Suprapubic skin (tissue), 4 donors: ENCODE measurements around the gene F7. TPM values are rescaled to one million over a fixed set of nuclear protein-coding genes. Genes with fewer than 3 reads are reported as not detected.

Source experiments
- DNase-seq, 2 donors: peaks; one replicate each; pipeline ENCODE4 v3.0.0-alpha.2; 2019; ENCODE audit warnings: low spot score in 2 of 2
- H3K27ac ChIP-seq: fragments of 200-600 bp; sonication (generic); one replicate; pipeline ENCODE4 v1.5.1; 2019
- H3K27me3 ChIP-seq: fragments of 200-600 bp; sonication (generic); one replicate; pipeline ENCODE4 v1.5.1; 2019
- H3K36me3 ChIP-seq: fragments of 200-600 bp; sonication (generic); one replicate; pipeline ENCODE4 v1.5.1; 2019
- H3K4me1 ChIP-seq: fragments of 200-600 bp; sonication (generic); one replicate; pipeline ENCODE4 v1.5.1; 2019
- H3K4me3 ChIP-seq: fragments of 200-600 bp; sonication (generic); one replicate; pipeline ENCODE4 v1.5.1; 2019; ENCODE audit warnings: mild to moderate bottlenecking
- H3K9me3 ChIP-seq: fragments of 200-600 bp; sonication (generic); one replicate; pipeline ENCODE4 v1.5.1; 2019
- CTCF ChIP-seq, 2 donors: fragments of 200-600 bp in 1 of 2; fragments of 450-650 bp in 1 of 2; sonication (generic) in 1 of 2; IDR thresholded peaks; one replicate each; pipeline ENCODE4 v1.5.1; 2016 to 2019; ENCODE audit warnings: antibody characterized with exemption in 2 of 2, mild to moderate bottlenecking in 1 of 2, moderate library complexity in 1 of 2
- EP300 ChIP-seq: sonication (generic); formaldehyde crosslinking; IDR thresholded peaks from one replicate; pipeline ENCODE4 v1.6.1; 2017; ENCODE audit warnings: antibody characterized with exemption
- POLR2A ChIP-seq, 2 donors: fragments of 450-650 bp; IDR thresholded peaks; one replicate each; pipeline ENCODE4 v1.6.1; 2017; ENCODE audit warnings: antibody characterized with exemption in 2 of 2, mild to moderate bottlenecking in 2 of 2, moderate library complexity in 2 of 2
- POLR2AphosphoS5 ChIP-seq, 3 donors: sonication (generic); formaldehyde crosslinking; IDR thresholded peaks; one replicate each; pipeline ENCODE4 v1.6.1; 2017; ENCODE audit warnings: antibody characterized with exemption in 3 of 3
- WGBS: methylation state at CpG from one replicate; pipeline ENCODE4 v1.1.5; 2018; 5-methylcytosine and 5-hydroxymethylcytosine counted together
- total RNA-seq, 4 donors: library from RNA; depleted of rRNA; stranded (reverse); fragments of >200 nt; gene quantifications; one replicate each; pipeline ENCODE4 v1.1.0, GENCODE V29; 2016

F7 gene
- total RNA-seq, 4 donors from 2014 or later = not detected

- Histone ChIP-seq H3K9me3 (no peaks in the 10 kb centered on the region), H3K36me3 (no peaks in the 10 kb centered on the region), H3K27ac (no peak overlapping the region), H3K27me3 (peaks cover 4% of the 10 kb centered on the region), H3K4me3 (no peak overlapping the region), H3K4me1 (peaks cover 6% of the 10 kb centered on the region)
- peak in 1 of 2 donors; percentile 54 for DNase-seq
- WGBS = 72% methylated on average over 4 of the region's 9 CpGs
- no peak for TF ChIP-seq POLR2AphosphoS5 (IDR thresholded peaks at IDR 0.05)
- TF ChIP-seq EP300 = no peak
- no peak for TF ChIP-seq POLR2A (IDR thresholded peaks at IDR 0.05)
- no peak for TF ChIP-seq CTCF (IDR thresholded peaks at IDR 0.05)
These were observed 12.3 kb downstream of the F7 start for GRCh38 chr13:113117911-113118260.

GRCh38 chr13:113118261-113119021 is 12.8 kb downstream of the F7 start:
- TF ChIP-seq CTCF (IDR thresholded peaks at IDR 0.05) (no peak), POLR2AphosphoS5 (IDR thresholded peaks at IDR 0.05) (no peak), EP300 (no peak), POLR2A (IDR thresholded peaks at IDR 0.05) (no peak)
- WGBS = 94% methylated on average over 31 of the region's 42 CpGs

GRCh38 chr13:113119166-113119821 is 13.7 kb downstream of the F7 start:
- Histone ChIP-seq H3K9me3 (no peaks in the 10 kb centered on the region), H3K27me3 (peaks cover 4% of the 10 kb centered on the region), H3K27ac (no peak overlapping the region), H3K4me1 (peaks cover 8% of the 10 kb centered on the region), H3K36me3 (no peaks in the 10 kb centered on the region), H3K4me3 (no peak overlapping the region)
- TF ChIP-seq EP300 = no peak
- no peak for TF ChIP-seq CTCF (IDR thresholded peaks at IDR 0.05)
- no peak for TF ChIP-seq POLR2AphosphoS5 (IDR thresholded peaks at IDR 0.05)
- TF ChIP-seq POLR2A (IDR thresholded peaks at IDR 0.05) = no peak
- DNase-seq = peak; percentile 28 to 48
- WGBS = 92% methylated on average over 14 of the region's 16 CpGs

More at GRCh38 chr13:113118261-113119021, 12.8 kb downstream of the F7 start:
- Histone ChIP-seq H3K4me3 (no peak overlapping the region), H3K4me1 (peaks cover 6% of the 10 kb centered on the region), H3K27ac (no peak overlapping the region), H3K9me3 (no peaks in the 10 kb centered on the region), H3K27me3 (peaks cover 4% of the 10 kb centered on the region), H3K36me3 (no peaks in the 10 kb centered on the region)
- DNase-seq = peak; percentile 51 to 72

GRCh38 chr13:113119822-113120189 is 14.2 kb downstream of the F7 start:
- Histone ChIP-seq H3K27me3 (peaks cover 4% of the 10 kb centered on the region), H3K4me1 (peaks cover 8% of the 10 kb centered on the region), H3K27ac (no peak overlapping the region), H3K4me3 (no peak overlapping the region), H3K36me3 (no peaks in the 10 kb centered on the region), H3K9me3 (no peaks in the 10 kb centered on the region)
- no peak for TF ChIP-seq POLR2AphosphoS5 (IDR thresholded peaks at IDR 0.05)
- TF ChIP-seq EP300 = no peak
- no peak for TF ChIP-seq CTCF (IDR thresholded peaks at IDR 0.05)
- no peak for TF ChIP-seq POLR2A (IDR thresholded peaks at IDR 0.05)
- peak in 1 of 2 donors; percentile 53 for DNase-seq
- WGBS = 78% methylated on average over 7 of the region's 7 CpGs
